Duodenal mucosa (tissue), 2 donors: Measurements from ENCODE around the gene NLGN1.
"Not testable (repeated sequence)": the region's sequence is repeated elsewhere in the genome, so short reads cannot be mapped to it uniquely, and the experiment has no call there.

Experiments
- H3K27ac ChIP-seq: one replicate; pipeline ENCODE4 v1.7.0; 2013; ENCODE audit warnings: low read depth, low read length
- H3K27me3 ChIP-seq, 2 donors: one replicate each; pipeline ENCODE4 v1.7.0; 2013; ENCODE audit warnings: low read length in 2 of 2, control low read depth in 1 of 2; ENCODE audit not compliant: insufficient read depth in 2 of 2, control insufficient read depth in 1 of 2
- H3K36me3 ChIP-seq, 2 donors: one replicate each; pipeline ENCODE4 v1.7.0; 2013; ENCODE audit warnings: low read length in 2 of 2, control low read depth in 1 of 2; ENCODE audit not compliant: insufficient read depth in 2 of 2, control insufficient read depth in 1 of 2
- H3K4me1 ChIP-seq, 2 donors: one replicate each; pipeline ENCODE4 v1.7.0; 2013; ENCODE audit warnings: low read length in 2 of 2, control low read depth in 1 of 2; ENCODE audit not compliant: insufficient read depth in 2 of 2, control insufficient read depth in 1 of 2
- H3K4me3 ChIP-seq, 2 donors: one replicate each; pipeline ENCODE4 v1.7.0; 2013; ENCODE audit warnings: low read length in 2 of 2, low read depth in 1 of 2
- H3K9ac ChIP-seq, 2 donors: one replicate each; pipeline ENCODE4 v1.7.0; 2013; ENCODE audit warnings: low read length in 2 of 2, low read depth in 1 of 2
- H3K9me3 ChIP-seq, 2 donors: one replicate each; pipeline ENCODE4 v1.7.0; 2013; ENCODE audit warnings: low read length in 2 of 2, control low read depth in 1 of 2; ENCODE audit not compliant: control insufficient read depth in 1 of 2

Gene NLGN1

GRCh38 chr3:173545590-173545989 is 148.0 kb downstream of the NLGN1 start:
- not testable (repeated sequence) for H3K36me3 ChIP-seq, H3K4me1 ChIP-seq, H3K27ac ChIP-seq, H3K4me3 ChIP-seq, H3K9me3 ChIP-seq, H3K27me3 ChIP-seq, H3K9ac ChIP-seq

- H3K4me3 ChIP-seq: no peak overlapping the region
- H3K9me3 ChIP-seq: no peaks in the 10 kb centered on the region
- H3K27me3 ChIP-seq: no peaks in the 10 kb centered on the region
- H3K4me1 ChIP-seq: no peaks in the 10 kb centered on the region
- no peak overlapping the region for H3K27ac ChIP-seq
- H3K9ac ChIP-seq: no peak overlapping the region
- no peaks in the 10 kb centered on the region for H3K36me3 ChIP-seq
Observed at GRCh38 chr3:173547070-173547469, 149.5 kb downstream of the NLGN1 start.

GRCh38 chr3:173548261-173548660 is 150.7 kb downstream of the NLGN1 start:
- no peak overlapping the region for H3K27ac ChIP-seq
- no peaks in the 10 kb centered on the region for H3K27me3 ChIP-seq
- no peaks in the 10 kb centered on the region for H3K9me3 ChIP-seq
- H3K4me3 ChIP-seq: no peak overlapping the region
- H3K9ac ChIP-seq: no peak overlapping the region
- no peaks in the 10 kb centered on the region for H3K36me3 ChIP-seq
- no peaks in the 10 kb centered on the region for H3K4me1 ChIP-seq

- no peak overlapping the region for H3K9ac ChIP-seq
- H3K9me3 ChIP-seq: no peaks in the 10 kb centered on the region
- no peaks in the 10 kb centered on the region for H3K36me3 ChIP-seq
- no peaks in the 10 kb centered on the region for H3K4me1 ChIP-seq
- no peaks in the 10 kb centered on the region for H3K27me3 ChIP-seq
- H3K27ac ChIP-seq: no peak overlapping the region
- H3K4me3 ChIP-seq: no peak overlapping the region
Observed at GRCh38 chr3:173552526-173552925, 155.0 kb downstream of the NLGN1 start.

GRCh38 chr3:173553635-173554280 is 156.2 kb downstream of the NLGN1 start:
- no peak overlapping the region for H3K27ac ChIP-seq
- H3K4me3 ChIP-seq: no peak overlapping the region
- H3K9ac ChIP-seq: no peak overlapping the region
- H3K36me3 ChIP-seq: no peaks in the 10 kb centered on the region
- H3K27me3 ChIP-seq: no peaks in the 10 kb centered on the region
- no peaks in the 10 kb centered on the region for H3K4me1 ChIP-seq
- H3K9me3 ChIP-seq: no peaks in the 10 kb centered on the region

- no peaks in the 10 kb centered on the region for H3K36me3 ChIP-seq
- H3K4me1 ChIP-seq: no peaks in the 10 kb centered on the region
- no peak overlapping the region for H3K27ac ChIP-seq
- no peaks in the 10 kb centered on the region for H3K27me3 ChIP-seq
- no peak overlapping the region for H3K9ac ChIP-seq
- H3K9me3 ChIP-seq: no peaks in the 10 kb centered on the region
- no peak overlapping the region for H3K4me3 ChIP-seq
Observed at GRCh38 chr3:173556546-173556945, 159.0 kb downstream of the NLGN1 start.

- no peaks in the 10 kb centered on the region for H3K36me3 ChIP-seq
- H3K27ac ChIP-seq: no peak overlapping the region
Observed at GRCh38 chr3:173567997-173568396, 170.5 kb downstream of the NLGN1 start.

GRCh38 chr3:173568623-173569022 is 171.1 kb downstream of the NLGN1 start:
- Histone ChIP-seq H3K4me3 (no peak overlapping the region), H3K9ac (no peak overlapping the region), H3K36me3 (no peaks in the 10 kb centered on the region), H3K27ac (no peak overlapping the region), H3K4me1 (no peaks in the 10 kb centered on the region), H3K9me3 (no peaks in the 10 kb centered on the region), H3K27me3 (no peaks in the 10 kb centered on the region)

More at GRCh38 chr3:173567997-173568396, 170.5 kb downstream of the NLGN1 start:
- H3K9me3 ChIP-seq: no peaks in the 10 kb centered on the region
- H3K4me3 ChIP-seq: no peak overlapping the region
- H3K27me3 ChIP-seq: no peaks in the 10 kb centered on the region
- no peaks in the 10 kb centered on the region for H3K4me1 ChIP-seq
- H3K9ac ChIP-seq: no peak overlapping the region

- H3K9ac ChIP-seq: no peak overlapping the region
- no peaks in the 10 kb centered on the region for H3K9me3 ChIP-seq
- no peak overlapping the region for H3K27ac ChIP-seq
- no peaks in the 10 kb centered on the region for H3K4me1 ChIP-seq
- no peak overlapping the region for H3K4me3 ChIP-seq
- no peaks in the 10 kb centered on the region for H3K27me3 ChIP-seq
- H3K36me3 ChIP-seq: no peaks in the 10 kb centered on the region
Observed at GRCh38 chr3:173583496-173583895, 186.0 kb downstream of the NLGN1 start.

GRCh38 chr3:173584093-173584837 is 186.7 kb downstream of the NLGN1 start:
- Histone ChIP-seq H3K4me1 (no peaks in the 10 kb centered on the region), H3K27me3 (no peaks in the 10 kb centered on the region), H3K9me3 (no peaks in the 10 kb centered on the region), H3K27ac (no peak overlapping the region), H3K4me3 (peak overlapping the region; percentile 45 to 48), H3K36me3 (no peaks in the 10 kb centered on the region), H3K9ac (no peak overlapping the region)
